ENCODE data around the gene PDE3A.
"Not testable (repeated sequence)": the region's sequence is repeated elsewhere in the genome, so short reads cannot be mapped to it uniquely, and the experiment has no call there.

The PDE3A gene

GRCh38 chr12:20382117-20382516 lies 13.8 kb downstream of the PDE3A start:
- H3K27ac ChIP-seq (ENCODE audit: low read length): no peak overlapping the region
- H3K4me1 ChIP-seq (ENCODE audit: low read length): no peaks in the 10 kb centered on the region
- H3K36me3 ChIP-seq (replicated peaks; ENCODE audit: insufficient read depth, low read length): no peaks in the 10 kb centered on the region
- no peak for DNase-seq
- no peak for TF ChIP-seq EZH2phosphoT487 (IDR thresholded peaks at IDR 0.05; ENCODE audit: low read length)
- no peak for TF ChIP-seq CTCF (IDR thresholded peaks at IDR 0.05; ENCODE audit: low read length)
- no peak for TF ChIP-seq EZH2 (optimal IDR thresholded peaks at IDR 0.05; ENCODE audit: low read depth, low read length)
- H3K79me2 ChIP-seq (ENCODE audit: low read length): no peaks in the 10 kb centered on the region
- H3K9ac ChIP-seq (ENCODE audit: low read length): no peak overlapping the region
- H3K27me3 ChIP-seq (replicated peaks; ENCODE audit: insufficient read depth, low read length): no peaks in the 10 kb centered on the region
- H3K9me2 ChIP-seq (replicated peaks; ENCODE audit: insufficient read depth, low read length): no peaks in the 10 kb centered on the region
- no peaks in the 10 kb centered on the region for H3F3A ChIP-seq (ENCODE audit: insufficient read depth, low read length)
- no peaks in the 10 kb centered on the region for H3K9me3 ChIP-seq (replicated peaks; ENCODE audit: insufficient read depth, low read length)
- no peak overlapping the region for H3K4me2 ChIP-seq (ENCODE audit: low read depth, low read length)
- H3K4me3 ChIP-seq (ENCODE audit: low read length): no peak overlapping the region
- no peaks in the 10 kb centered on the region for H4K20me1 ChIP-seq (ENCODE audit: insufficient read depth, low read length)
- H2AFZ ChIP-seq (ENCODE audit: low read length): no peak overlapping the region

DNA sequence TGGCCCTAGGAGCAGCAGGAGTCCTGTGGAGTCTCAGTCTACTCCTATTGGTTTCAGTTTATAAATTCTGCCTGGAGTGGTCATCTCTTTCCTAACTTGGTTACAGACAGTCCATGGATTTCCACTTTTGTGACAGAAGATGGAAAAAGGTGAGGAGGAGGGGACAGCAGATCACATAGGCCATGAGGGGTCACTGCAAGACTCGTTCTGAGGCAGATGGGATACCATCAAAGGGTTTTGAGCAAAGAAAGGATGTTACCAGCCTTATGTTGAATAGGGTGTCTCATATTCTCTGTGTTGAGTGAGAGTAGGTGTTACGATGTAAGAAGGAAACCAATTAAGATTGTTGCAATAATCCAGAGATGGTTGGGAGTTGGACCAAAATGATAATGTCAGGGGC lies 15.3 kb downstream of the PDE3A start:
- H3K9ac ChIP-seq (ENCODE audit: low read length): no peak overlapping the region
- H3F3A ChIP-seq (ENCODE audit: insufficient read depth, low read length): no peaks in the 10 kb centered on the region
- TF ChIP-seq CTCF (IDR thresholded peaks at IDR 0.05; ENCODE audit: low read length) (no peak), EZH2phosphoT487 (IDR thresholded peaks at IDR 0.05; ENCODE audit: low read length) (no peak), EZH2 (optimal IDR thresholded peaks at IDR 0.05; ENCODE audit: low read depth, low read length) (no peak)
- no peaks in the 10 kb centered on the region for H3K79me2 ChIP-seq (ENCODE audit: low read length)
- no peak overlapping the region for H3K4me3 ChIP-seq (ENCODE audit: low read length)
- no peaks in the 10 kb centered on the region for H4K20me1 ChIP-seq (ENCODE audit: insufficient read depth, low read length)
- H3K4me1 ChIP-seq (ENCODE audit: low read length): no peaks in the 10 kb centered on the region
- no peak overlapping the region for H2AFZ ChIP-seq (ENCODE audit: low read length)
- H3K27me3 ChIP-seq (replicated peaks; ENCODE audit: insufficient read depth, low read length): no peaks in the 10 kb centered on the region
- no peak overlapping the region for H3K4me2 ChIP-seq (ENCODE audit: low read depth, low read length)
- no peaks in the 10 kb centered on the region for H3K9me3 ChIP-seq (replicated peaks; ENCODE audit: insufficient read depth, low read length)
- no peak for DNase-seq
- no peaks in the 10 kb centered on the region for H3K9me2 ChIP-seq (replicated peaks; ENCODE audit: insufficient read depth, low read length)
- H3K36me3 ChIP-seq (replicated peaks; ENCODE audit: insufficient read depth, low read length): no peaks in the 10 kb centered on the region
- no peak overlapping the region for H3K27ac ChIP-seq (ENCODE audit: low read length)

GRCh38 chr12:20384836-20385235 lies 16.5 kb downstream of the PDE3A start:
- not testable (repeated sequence) for H3K27me3 ChIP-seq (replicated peaks; ENCODE audit: insufficient read depth, low read length)

GRCh38 chr12:20390846-20391245 lies 22.5 kb downstream of the PDE3A start:
- H4K20me1 ChIP-seq (ENCODE audit: insufficient read depth, low read length): no peaks in the 10 kb centered on the region
- no peaks in the 10 kb centered on the region for H3K4me1 ChIP-seq (ENCODE audit: low read length)
- no peak overlapping the region for H3K9ac ChIP-seq (ENCODE audit: low read length)
- H3K36me3 ChIP-seq (replicated peaks; ENCODE audit: insufficient read depth, low read length): no peaks in the 10 kb centered on the region
- H3K9me3 ChIP-seq (replicated peaks; ENCODE audit: insufficient read depth, low read length): no peaks in the 10 kb centered on the region
- no peaks in the 10 kb centered on the region for H3F3A ChIP-seq (ENCODE audit: insufficient read depth, low read length)
- H3K79me2 ChIP-seq (ENCODE audit: low read length): no peaks in the 10 kb centered on the region
- TF ChIP-seq EZH2phosphoT487 (IDR thresholded peaks at IDR 0.05; ENCODE audit: low read length) (no peak), EZH2 (optimal IDR thresholded peaks at IDR 0.05; ENCODE audit: low read depth, low read length) (no peak), CTCF (IDR thresholded peaks at IDR 0.05; ENCODE audit: low read length) (no peak)
- no peak overlapping the region for H2AFZ ChIP-seq (ENCODE audit: low read length)
- no peaks in the 10 kb centered on the region for H3K27me3 ChIP-seq (replicated peaks; ENCODE audit: insufficient read depth, low read length)
- no peak for DNase-seq
- H3K9me2 ChIP-seq (replicated peaks; ENCODE audit: insufficient read depth, low read length): no peaks in the 10 kb centered on the region
- no peak overlapping the region for H3K27ac ChIP-seq (ENCODE audit: low read length)
- H3K4me2 ChIP-seq (ENCODE audit: low read depth, low read length): no peak overlapping the region
- H3K4me3 ChIP-seq (ENCODE audit: low read length): no peak overlapping the region

More at GRCh38 chr12:20384836-20385235, 16.5 kb downstream of the PDE3A start:
- not testable (repeated sequence) for H3K9me2 ChIP-seq (replicated peaks; ENCODE audit: insufficient read depth, low read length); H3K79me2 ChIP-seq (ENCODE audit: low read length); H4K20me1 ChIP-seq (ENCODE audit: insufficient read depth, low read length); DNase-seq; H3F3A ChIP-seq (ENCODE audit: insufficient read depth, low read length); H3K4me2 ChIP-seq (ENCODE audit: low read depth, low read length); H3K27ac ChIP-seq (ENCODE audit: low read length); H3K9me3 ChIP-seq (replicated peaks; ENCODE audit: insufficient read depth, low read length); H3K9ac ChIP-seq (ENCODE audit: low read length); H3K4me1 ChIP-seq (ENCODE audit: low read length); H2AFZ ChIP-seq (ENCODE audit: low read length); H3K4me3 ChIP-seq (ENCODE audit: low read length); H3K36me3 ChIP-seq (replicated peaks; ENCODE audit: insufficient read depth, low read length)
